ENCODE measurements around the gene YIPF7.

Gene YIPF7

GRCh38 chr4:44651425-44651824 is at the start of gene YIPF7:
Gene YIPF7 (minus strand): TSS chr4:44651625. CDS start chr4:44650100, 1,525 bp downstream.
- CTCF ChIA-PET = interaction anchor here (0.6 kb wide), 1 partner anchor 23 kb away, joined by 6 read pairs; no protein-coding TSS in a partner anchor
- H3K27ac ChIP-seq (ENCODE audit: extremely low read depth, low read depth, low read length) = no peak within 1 kb of the TSS
- no peaks in the 10 kb centered on the region for H3K36me3 ChIP-seq (ENCODE audit: control insufficient read depth in 2 of 2, insufficient read depth in 1 of 2, low read length in 2 of 2)
- POLR2A ChIA-PET = no interaction called here
- H3K4me1 ChIP-seq (ENCODE audit: control insufficient read depth, insufficient read depth, low read length) = no peaks in the 10 kb centered on the region
- no peaks in the 10 kb centered on the region for H3K9me3 ChIP-seq (ENCODE audit: control insufficient read depth, insufficient read depth, low read depth, low read length)
- no peak within 1 kb of the TSS for H3K4me3 ChIP-seq (ENCODE audit: low read depth, low read length)
- no peak for TF ChIP-seq ZNF645 (tag by site-specific recombination; IDR thresholded peaks at IDR 0.05)
- no peak for TF ChIP-seq ZNF549 (tag by site-specific recombination; IDR thresholded peaks at IDR 0.05)
- no peak for TF ChIP-seq KLF9 (tag by site-specific recombination; IDR thresholded peaks at IDR 0.05; ENCODE audit: low read depth)
- TF ChIP-seq RBAK (tag by site-specific recombination; IDR thresholded peaks at IDR 0.05) = no peak
- no peak for TF ChIP-seq ZNF704 (tag by site-specific recombination; IDR thresholded peaks at IDR 0.05)
- no peak for TF ChIP-seq ZSCAN4 (tag by site-specific recombination; IDR thresholded peaks at IDR 0.05)
- no peak for TF ChIP-seq ZNF843 (tag by site-specific recombination; IDR thresholded peaks at IDR 0.05)
- TF ChIP-seq ZNF26 (tag by site-specific recombination; IDR thresholded peaks at IDR 0.05) = no peak
- no peak for TF ChIP-seq SCRT2 (tag by site-specific recombination; IDR thresholded peaks at IDR 0.05)
- no peak for TF ChIP-seq ZNF571 (tag by site-specific recombination; IDR thresholded peaks at IDR 0.05)
- no peak for TF ChIP-seq ZNF280C (tag by site-specific recombination; IDR thresholded peaks at IDR 0.05)
- TF ChIP-seq PATZ1 (tag by site-specific recombination; IDR thresholded peaks at IDR 0.05) = no peak
- no peak for TF ChIP-seq ZNF692 (tag by site-specific recombination; IDR thresholded peaks at IDR 0.05)
- TF ChIP-seq ZNF274 (IDR thresholded peaks at IDR 0.05; ENCODE audit: low read length) = no peak
- no peak for TF ChIP-seq ZNF274 (tag by site-specific recombination; IDR thresholded peaks at IDR 0.05; ENCODE audit: borderline replicate concordance)
- TF ChIP-seq ZNF184 (tag by site-specific recombination; IDR thresholded peaks at IDR 0.05) = no peak
